ACC112 (cell line): ENCODE results near the gene POU2F1.
A peak's percentile ranks its signal among the peaks of the same experiment; 100 is the strongest.

ENCODE experiments used
- H2AFZ ChIP-seq: fragments of 200-600 bp; sonication (generic); one replicate; pipeline ENCODE4 v1.6.0; 2017; ENCODE audit warnings: antibody characterized with exemption, low read length; ENCODE audit not compliant: unreplicated experiment
- H3K27ac ChIP-seq: fragments of 200-600 bp; sonication (generic); 2 replicates; pipeline ENCODE4 v1.5.1; 2014; ENCODE audit warnings: low read depth, mild to moderate bottlenecking, antibody characterized with exemption, low read length, moderate library complexity
- H3K27me3 ChIP-seq: fragments of 200-600 bp; sonication (generic); 2 replicates; pipeline ENCODE4 v1.6.1; 2014; ENCODE audit warnings: mild to moderate bottlenecking, antibody characterized with exemption, low read length, moderate library complexity, mixed read lengths; ENCODE audit not compliant: insufficient read depth
- H3K36me3 ChIP-seq: fragments of 200-600 bp; sonication (generic); 2 replicates; pipeline ENCODE4 v1.6.1; 2016; ENCODE audit warnings: mild to moderate bottlenecking, antibody characterized with exemption, low read length, moderate library complexity, mixed read lengths; ENCODE audit not compliant: insufficient read depth
- H3K4me1 ChIP-seq: fragments of 200-600 bp; sonication (generic); one replicate; pipeline ENCODE4 v1.6.1; 2016; ENCODE audit warnings: low read length, mixed read lengths; ENCODE audit not compliant: insufficient read depth, unreplicated experiment, control insufficient read depth
- H3K4me3 ChIP-seq: fragments of 200-600 bp; sonication (generic); 2 replicates; pipeline ENCODE4 v1.5.1; 2014; ENCODE audit warnings: mild to moderate bottlenecking, low read depth, low read length
- H3K79me2 ChIP-seq: fragments of 200-600 bp; sonication (generic); one replicate; pipeline ENCODE4 v1.6.0; 2016; ENCODE audit warnings: low read length; ENCODE audit not compliant: control insufficient read depth, unreplicated experiment, insufficient read depth

Gene POU2F1

DNA sequence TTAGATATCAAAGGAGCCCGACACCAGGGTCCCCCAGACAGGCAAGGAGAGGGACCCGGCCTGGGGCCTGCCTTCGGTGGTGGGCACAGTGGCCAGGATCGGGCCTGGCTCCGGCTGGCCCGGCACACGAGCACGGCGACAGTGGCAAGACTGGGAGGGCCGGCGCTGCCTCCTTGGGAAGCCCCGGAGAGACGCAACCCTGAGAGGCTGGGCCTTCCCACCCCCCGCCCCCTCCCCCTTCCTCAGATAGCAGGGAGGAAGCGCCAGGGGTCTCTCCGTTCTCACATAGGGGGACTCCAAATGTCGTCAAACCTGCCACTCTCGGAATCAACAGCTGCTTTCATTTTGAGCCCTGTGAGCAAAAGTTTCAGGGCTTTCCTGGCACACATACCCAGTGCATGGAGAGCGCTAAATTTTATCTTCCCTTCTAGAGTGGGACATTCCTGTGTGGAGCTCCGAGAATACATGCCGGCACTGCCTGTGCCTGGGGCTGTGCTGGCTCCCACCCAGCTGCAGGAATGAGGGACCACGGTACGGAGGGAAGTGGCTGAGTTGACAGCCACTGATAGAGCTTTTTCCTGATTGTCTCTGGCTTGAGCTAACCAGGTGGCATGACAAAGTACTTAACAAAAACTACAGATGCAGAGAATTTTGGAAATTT, 235.2 kb downstream of the POU2F1 start:
- H3K4me1 ChIP-seq, result no peaks in the 10 kb centered on the region
- no peaks in the 10 kb centered on the region for H3K36me3 ChIP-seq
- no peaks in the 10 kb centered on the region for H3K79me2 ChIP-seq
- no peak overlapping the region for H3K27ac ChIP-seq
- 0 out of 2 replicates have a peak, but pooled peaks cover 9% of the 10 kb centered on the region for H3K27me3 ChIP-seq
- peak overlapping the region; percentile 96 for H3K4me3 ChIP-seq
- peak overlapping the region; percentile 98 for H2AFZ ChIP-seq

DNA sequence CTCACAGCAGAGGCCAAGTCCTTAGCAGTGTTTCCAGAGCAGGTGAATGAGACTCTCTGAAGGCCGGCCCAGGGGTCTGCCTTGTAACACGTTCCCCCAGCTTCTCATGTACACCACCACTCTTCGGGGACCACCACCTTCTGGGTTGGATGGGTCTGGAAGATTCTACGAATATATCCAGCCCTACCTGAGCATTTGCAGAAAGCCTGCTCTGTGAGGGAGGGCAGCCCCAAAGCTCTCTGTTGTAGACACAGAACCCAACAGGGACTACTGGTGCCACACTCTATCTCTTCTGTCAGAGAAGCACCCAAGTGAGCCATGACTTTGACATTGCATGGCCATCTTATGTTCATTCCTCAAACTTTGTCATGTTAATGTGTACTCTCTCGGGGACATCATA, 235.8 kb downstream of the POU2F1 start:
- Histone ChIP-seq H3K27me3 (0 out of 2 replicates have a peak, but pooled peaks cover 9% of the 10 kb centered on the region), H3K4me1 (no peaks in the 10 kb centered on the region), H3K4me3 (no peak overlapping the region), H2AFZ (no peak overlapping the region), H3K27ac (no peak overlapping the region), H3K79me2 (no peaks in the 10 kb centered on the region), H3K36me3 (no peaks in the 10 kb centered on the region)

DNA sequence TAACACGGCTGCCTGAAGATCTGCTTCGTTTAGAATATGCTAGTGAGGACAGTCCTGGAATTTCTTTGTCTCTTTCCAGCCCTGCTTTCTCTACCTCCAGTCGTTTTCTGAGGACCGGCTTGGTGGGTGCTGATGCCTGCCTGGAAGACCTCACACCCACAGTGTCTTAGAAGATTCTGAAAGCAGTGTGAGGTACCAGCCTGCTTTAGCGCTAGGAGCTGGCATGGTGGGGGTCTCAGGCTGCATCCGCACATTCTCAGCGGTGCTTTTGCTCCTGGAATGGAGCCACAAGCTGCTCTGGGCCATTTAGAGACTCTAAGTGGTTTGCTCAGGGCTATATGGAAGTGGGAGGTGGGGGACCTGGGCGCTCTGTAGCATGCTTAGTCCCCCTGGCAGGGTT, 236.2 kb downstream of the POU2F1 start:
- Histone ChIP-seq H3K27ac (no peak overlapping the region), H3K4me1 (no peaks in the 10 kb centered on the region), H3K27me3 (0 out of 2 replicates have a peak, but pooled peaks cover 9% of the 10 kb centered on the region), H3K36me3 (no peaks in the 10 kb centered on the region), H3K4me3 (no peak overlapping the region), H2AFZ (no peak overlapping the region), H3K79me2 (no peaks in the 10 kb centered on the region)

DNA sequence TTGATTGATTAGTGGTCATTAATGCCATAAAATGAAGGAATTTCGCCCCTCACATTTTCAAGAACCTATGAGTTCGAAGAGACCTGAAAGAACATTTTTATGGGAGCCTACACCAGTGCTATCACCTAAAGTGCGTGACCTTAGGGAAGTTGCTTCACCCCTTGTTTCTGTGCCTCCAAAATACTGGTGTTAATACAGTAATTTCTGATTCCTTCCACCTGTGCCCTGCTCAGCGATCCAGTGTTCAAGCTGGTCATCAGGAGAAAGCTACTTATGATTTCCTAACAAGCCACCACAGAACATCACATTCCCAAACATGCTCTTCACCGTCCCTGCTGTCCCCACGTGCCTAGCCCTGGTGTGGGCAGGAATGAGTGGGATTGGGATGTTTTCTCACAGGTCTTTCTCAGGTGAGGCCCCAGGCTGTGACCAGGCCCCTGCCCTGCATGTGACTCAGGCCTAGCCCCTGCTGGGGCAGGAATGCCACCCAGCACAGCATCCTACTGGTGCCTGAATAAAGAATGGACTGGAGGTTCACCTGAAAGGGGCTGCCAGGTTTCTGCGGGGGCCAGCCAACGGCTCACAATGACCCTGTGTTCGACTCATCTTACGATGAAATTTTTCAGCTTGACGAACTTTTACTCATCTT, 237.4 kb downstream of the POU2F1 start:
- no peaks in the 10 kb centered on the region for H3K79me2 ChIP-seq
- no peak overlapping the region for H3K4me3 ChIP-seq
- H3K27me3 ChIP-seq, result 0 out of 2 replicates have a peak, but pooled peaks cover 9% of the 10 kb centered on the region
- no peak overlapping the region for H2AFZ ChIP-seq
- H3K4me1 ChIP-seq, result no peaks in the 10 kb centered on the region
- no peak overlapping the region for H3K27ac ChIP-seq
- no peaks in the 10 kb centered on the region for H3K36me3 ChIP-seq

DNA sequence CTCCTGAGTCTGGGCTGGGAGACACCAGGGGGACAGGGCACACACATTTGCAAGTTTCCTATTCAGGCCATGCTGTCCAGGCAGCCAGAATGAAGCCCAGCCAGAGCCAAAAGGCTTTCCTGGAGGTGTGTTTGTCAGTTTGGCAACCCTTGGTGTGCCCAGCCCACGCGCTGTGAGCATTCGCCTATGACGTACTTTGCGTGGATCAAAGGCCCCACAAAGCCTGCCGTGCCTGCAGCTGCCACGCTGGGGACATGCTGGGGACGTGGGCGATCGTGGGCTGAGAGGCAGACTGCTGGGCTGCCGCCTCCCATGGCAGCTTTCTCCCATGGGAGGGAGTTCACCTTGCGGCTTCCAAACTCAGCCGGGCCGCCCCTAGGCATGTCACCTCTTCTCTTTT, 240.2 kb downstream of the POU2F1 start:
- Histone ChIP-seq H2AFZ (no peak overlapping the region), H3K36me3 (no peaks in the 10 kb centered on the region), H3K27me3 (0 out of 2 replicates have a peak, but pooled peaks cover 9% of the 10 kb centered on the region), H3K4me1 (no peaks in the 10 kb centered on the region), H3K27ac (no peak overlapping the region), H3K4me3 (no peak overlapping the region), H3K79me2 (no peaks in the 10 kb centered on the region)

DNA sequence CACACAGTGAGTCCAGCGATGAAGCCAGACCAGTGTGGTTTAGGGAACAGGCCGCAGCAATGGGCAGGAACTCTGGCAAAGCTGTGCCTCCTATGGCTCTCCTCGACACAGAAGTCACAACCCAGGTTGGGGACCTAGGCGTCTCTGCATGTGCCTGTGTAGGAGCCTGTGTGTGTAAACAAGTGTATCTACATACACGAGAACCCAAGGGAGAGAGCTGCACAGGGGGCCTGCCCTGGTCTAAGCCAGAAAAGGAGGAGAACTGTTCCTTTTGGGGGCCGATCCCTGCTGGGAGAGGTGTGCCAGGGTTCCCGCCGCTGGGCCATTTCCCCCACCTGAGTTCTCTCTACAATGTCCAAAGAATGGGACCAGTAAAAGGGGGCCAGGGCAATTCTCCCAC, 241.7 kb downstream of the POU2F1 start:
- Histone ChIP-seq H2AFZ (no peak overlapping the region), H3K36me3 (no peaks in the 10 kb centered on the region), H3K27me3 (0 out of 2 replicates have a peak, but pooled peaks cover 3% of the 10 kb centered on the region), H3K27ac (no peak overlapping the region), H3K4me3 (no peak overlapping the region), H3K79me2 (no peaks in the 10 kb centered on the region), H3K4me1 (no peaks in the 10 kb centered on the region)

DNA sequence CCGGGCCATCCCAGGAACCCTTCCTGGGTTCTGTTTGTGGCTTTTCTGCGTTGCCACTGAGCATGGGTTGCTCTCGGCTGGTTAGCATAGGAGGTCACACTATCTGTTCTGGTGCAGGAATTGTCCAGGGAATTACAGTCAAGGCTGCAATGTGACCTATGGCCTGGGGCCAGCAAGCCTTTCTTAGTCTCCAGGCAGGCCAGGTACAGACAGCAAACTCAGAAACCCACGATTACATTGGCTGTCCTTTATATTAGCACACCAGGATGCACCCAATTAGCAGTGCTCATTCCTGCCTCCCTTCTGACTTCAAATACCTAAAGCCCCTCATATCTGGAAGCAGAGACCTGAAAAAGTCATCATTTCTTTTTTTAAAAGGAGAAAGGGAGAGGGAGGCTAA, 242.4 kb downstream of the POU2F1 start:
- Histone ChIP-seq H3K4me1 (no peaks in the 10 kb centered on the region), H2AFZ (no peak overlapping the region), H3K79me2 (no peaks in the 10 kb centered on the region), H3K27me3 (0 out of 2 replicates have a peak, but pooled peaks cover 2% of the 10 kb centered on the region), H3K27ac (no peak overlapping the region), H3K4me3 (no peak overlapping the region), H3K36me3 (no peaks in the 10 kb centered on the region)

DNA sequence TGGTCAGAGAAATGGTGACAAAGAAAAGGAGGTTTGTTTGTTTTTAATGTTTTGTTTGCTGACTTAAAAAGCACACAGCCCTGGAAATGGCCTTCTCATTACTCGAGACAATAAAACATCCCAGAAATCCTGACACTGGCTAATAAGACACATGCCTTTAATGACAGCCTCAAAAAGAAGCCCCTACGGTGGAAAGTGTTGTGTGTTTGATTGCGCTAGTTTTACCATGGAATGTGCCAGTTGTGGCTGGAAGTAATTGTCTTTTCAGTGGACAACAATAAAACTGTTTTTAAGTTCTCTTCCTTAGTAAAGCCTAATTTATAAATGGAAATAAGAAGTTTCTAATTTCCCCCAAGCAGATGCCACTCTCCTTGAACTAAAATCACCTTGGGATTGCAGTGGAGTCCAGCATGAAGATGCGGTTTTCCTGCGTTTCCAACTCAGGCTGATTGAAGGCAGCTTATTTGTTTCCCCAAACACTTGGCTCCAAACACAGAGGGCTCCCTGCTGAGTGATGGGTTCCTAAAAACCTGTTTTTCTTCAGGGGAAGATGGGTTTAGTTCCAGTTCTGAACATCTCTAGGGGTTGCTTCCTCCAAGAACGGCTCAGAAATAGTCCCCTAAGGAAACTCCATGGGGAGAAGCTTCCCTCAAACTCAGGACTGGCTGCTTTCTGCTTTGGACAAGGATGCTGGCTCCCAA, 243.3 kb downstream of the POU2F1 start:
- H2AFZ ChIP-seq, result no peak overlapping the region
- no peaks in the 10 kb centered on the region for H3K36me3 ChIP-seq
- H3K27me3 ChIP-seq, result no peaks in the 10 kb centered on the region
- H3K79me2 ChIP-seq, result no peaks in the 10 kb centered on the region
- H3K27ac ChIP-seq, result no peak overlapping the region
- no peak overlapping the region for H3K4me3 ChIP-seq
- H3K4me1 ChIP-seq, result no peaks in the 10 kb centered on the region

DNA sequence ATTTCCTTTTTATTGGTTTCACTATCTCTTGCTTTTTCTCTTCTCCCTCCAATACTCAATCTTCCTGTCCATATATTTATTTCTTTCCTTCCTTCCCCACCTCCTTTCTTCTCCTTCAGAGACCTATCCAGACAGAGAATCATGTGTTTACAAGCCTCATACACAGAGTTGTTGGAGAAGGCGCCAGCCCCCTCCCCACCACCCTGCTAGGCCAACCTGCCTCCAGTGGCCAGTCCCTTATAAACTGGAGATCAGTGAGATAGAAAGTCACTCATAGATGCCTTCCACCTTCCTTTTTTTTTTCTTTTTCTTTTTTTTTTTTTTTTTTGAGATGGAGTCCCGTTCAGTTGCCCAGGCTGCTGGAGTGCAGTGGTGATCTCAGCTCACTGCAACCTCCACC, 244.3 kb downstream of the POU2F1 start:
- Histone ChIP-seq H3K36me3 (no peaks in the 10 kb centered on the region), H3K27ac (no peak overlapping the region), H3K4me1 (no peaks in the 10 kb centered on the region), H3K79me2 (no peaks in the 10 kb centered on the region), H3K27me3 (no peaks in the 10 kb centered on the region), H3K4me3 (no peak overlapping the region), H2AFZ (no peak overlapping the region)

DNA sequence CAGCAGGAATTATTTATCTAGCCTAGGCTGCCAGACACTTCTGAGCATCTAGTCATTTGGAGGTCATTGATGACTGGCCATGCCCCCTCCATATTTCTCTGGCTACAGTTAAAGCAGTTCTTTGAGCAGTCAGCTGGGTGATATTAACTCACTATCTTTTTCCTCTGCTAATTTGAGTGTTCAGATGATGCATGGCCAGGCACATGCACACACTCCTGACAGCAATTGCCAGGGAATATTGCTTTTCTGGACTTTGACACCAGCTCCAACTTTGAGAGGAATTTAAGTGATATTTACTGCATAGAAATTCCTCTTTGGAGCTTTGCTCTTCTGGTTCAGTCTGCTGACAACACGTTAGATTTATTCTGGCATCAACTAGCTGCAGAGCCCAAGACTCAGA, 245.1 kb downstream of the POU2F1 start:
- no peaks in the 10 kb centered on the region for H3K36me3 ChIP-seq
- H3K79me2 ChIP-seq, result no peaks in the 10 kb centered on the region
- no peak overlapping the region for H3K4me3 ChIP-seq
- no peaks in the 10 kb centered on the region for H3K4me1 ChIP-seq
- H3K27ac ChIP-seq, result no peak overlapping the region
- H2AFZ ChIP-seq, result no peak overlapping the region
- H3K27me3 ChIP-seq, result no peaks in the 10 kb centered on the region
